Panc1 (cell line): ENCODE results near the gene DBT.

Experiments used
- SIN3A ChIP-seq: IDR thresholded peaks from 2 replicates; pipeline ENCODE4 v1.6.1; 2012; ENCODE audit warnings: low read depth, mild to moderate bottlenecking, low read length, moderate library complexity, borderline replicate concordance; ENCODE audit not compliant: insufficient read depth
- TF ChIP-seq, protein P1 (sequence below): fragments of 450-650 bp; IDR thresholded peaks from 2 replicates; pipeline ENCODE4 v1.5.1; 2017; ENCODE audit warnings: mild to moderate bottlenecking
- TF ChIP-seq, protein P2 (sequence below), 2 experiments: IDR thresholded peaks; 2 replicates each; pipeline ENCODE4 v1.6.1; 2011 to 2012; ENCODE audit warnings: low read depth in 2 of 2, control low read depth in 1 of 2, low read length in 1 of 2, mild to moderate bottlenecking in 1 of 2, moderate library complexity in 1 of 2; ENCODE audit not compliant: insufficient read depth in 1 of 2

DNA sequence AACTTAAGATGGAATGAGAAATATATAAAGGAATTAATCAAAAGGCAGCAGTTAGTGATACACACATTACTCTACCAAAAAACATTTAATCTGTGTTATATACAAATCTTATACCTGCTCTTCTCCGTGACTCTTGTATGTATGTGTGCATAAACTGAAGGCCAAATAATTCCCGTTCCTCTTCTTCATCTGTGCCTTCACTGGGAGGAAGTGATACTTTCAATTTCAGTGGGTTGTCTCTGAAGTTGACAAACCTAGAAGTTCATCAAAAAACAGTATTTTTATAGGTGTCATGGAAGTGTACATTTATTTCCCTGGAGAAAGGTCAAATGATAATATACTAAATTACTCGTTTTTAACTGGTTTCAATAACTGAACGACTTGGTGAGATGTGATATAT is 97.4 kb downstream of the DBT start:
- TF ChIP-seq, protein P1, sequence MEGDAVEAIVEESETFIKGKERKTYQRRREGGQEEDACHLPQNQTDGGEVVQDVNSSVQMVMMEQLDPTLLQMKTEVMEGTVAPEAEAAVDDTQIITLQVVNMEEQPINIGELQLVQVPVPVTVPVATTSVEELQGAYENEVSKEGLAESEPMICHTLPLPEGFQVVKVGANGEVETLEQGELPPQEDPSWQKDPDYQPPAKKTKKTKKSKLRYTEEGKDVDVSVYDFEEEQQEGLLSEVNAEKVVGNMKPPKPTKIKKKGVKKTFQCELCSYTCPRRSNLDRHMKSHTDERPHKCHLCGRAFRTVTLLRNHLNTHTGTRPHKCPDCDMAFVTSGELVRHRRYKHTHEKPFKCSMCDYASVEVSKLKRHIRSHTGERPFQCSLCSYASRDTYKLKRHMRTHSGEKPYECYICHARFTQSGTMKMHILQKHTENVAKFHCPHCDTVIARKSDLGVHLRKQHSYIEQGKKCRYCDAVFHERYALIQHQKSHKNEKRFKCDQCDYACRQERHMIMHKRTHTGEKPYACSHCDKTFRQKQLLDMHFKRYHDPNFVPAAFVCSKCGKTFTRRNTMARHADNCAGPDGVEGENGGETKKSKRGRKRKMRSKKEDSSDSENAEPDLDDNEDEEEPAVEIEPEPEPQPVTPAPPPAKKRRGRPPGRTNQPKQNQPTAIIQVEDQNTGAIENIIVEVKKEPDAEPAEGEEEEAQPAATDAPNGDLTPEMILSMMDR = no peak
- TF ChIP-seq SIN3A = no peak
- TF ChIP-seq, protein P2, sequence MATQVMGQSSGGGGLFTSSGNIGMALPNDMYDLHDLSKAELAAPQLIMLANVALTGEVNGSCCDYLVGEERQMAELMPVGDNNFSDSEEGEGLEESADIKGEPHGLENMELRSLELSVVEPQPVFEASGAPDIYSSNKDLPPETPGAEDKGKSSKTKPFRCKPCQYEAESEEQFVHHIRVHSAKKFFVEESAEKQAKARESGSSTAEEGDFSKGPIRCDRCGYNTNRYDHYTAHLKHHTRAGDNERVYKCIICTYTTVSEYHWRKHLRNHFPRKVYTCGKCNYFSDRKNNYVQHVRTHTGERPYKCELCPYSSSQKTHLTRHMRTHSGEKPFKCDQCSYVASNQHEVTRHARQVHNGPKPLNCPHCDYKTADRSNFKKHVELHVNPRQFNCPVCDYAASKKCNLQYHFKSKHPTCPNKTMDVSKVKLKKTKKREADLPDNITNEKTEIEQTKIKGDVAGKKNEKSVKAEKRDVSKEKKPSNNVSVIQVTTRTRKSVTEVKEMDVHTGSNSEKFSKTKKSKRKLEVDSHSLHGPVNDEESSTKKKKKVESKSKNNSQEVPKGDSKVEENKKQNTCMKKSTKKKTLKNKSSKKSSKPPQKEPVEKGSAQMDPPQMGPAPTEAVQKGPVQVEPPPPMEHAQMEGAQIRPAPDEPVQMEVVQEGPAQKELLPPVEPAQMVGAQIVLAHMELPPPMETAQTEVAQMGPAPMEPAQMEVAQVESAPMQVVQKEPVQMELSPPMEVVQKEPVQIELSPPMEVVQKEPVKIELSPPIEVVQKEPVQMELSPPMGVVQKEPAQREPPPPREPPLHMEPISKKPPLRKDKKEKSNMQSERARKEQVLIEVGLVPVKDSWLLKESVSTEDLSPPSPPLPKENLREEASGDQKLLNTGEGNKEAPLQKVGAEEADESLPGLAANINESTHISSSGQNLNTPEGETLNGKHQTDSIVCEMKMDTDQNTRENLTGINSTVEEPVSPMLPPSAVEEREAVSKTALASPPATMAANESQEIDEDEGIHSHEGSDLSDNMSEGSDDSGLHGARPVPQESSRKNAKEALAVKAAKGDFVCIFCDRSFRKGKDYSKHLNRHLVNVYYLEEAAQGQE (IDR thresholded peaks at IDR 0.05; ENCODE audit: insufficient read depth in 1 of 2, low read depth in 2 of 2, low read length in 1 of 2) = no peak
